22Rv1 (cell line): ENCODE measurements around the gene ARHGEF19.
A peak's percentile ranks its signal among the peaks of the same experiment; 100 is the strongest.

Source experiments
- H3K27ac ChIP-seq: fragments of 450-650 bp; 2 replicates; pipeline ENCODE4 v1.5.1; 2017
- ZFX ChIP-seq: fragments of 450-650 bp; IDR thresholded peaks from 2 replicates; pipeline ENCODE4 v1.6.1; 2017; ENCODE audit warnings: antibody characterized with exemption, borderline replicate concordance
- TF ChIP-seq, protein P1 (sequence below): fragments of 450-650 bp; IDR thresholded peaks from 2 replicates; pipeline ENCODE4 v1.5.1; 2017; ENCODE audit warnings: mild to moderate bottlenecking

Gene ARHGEF19

DNA sequence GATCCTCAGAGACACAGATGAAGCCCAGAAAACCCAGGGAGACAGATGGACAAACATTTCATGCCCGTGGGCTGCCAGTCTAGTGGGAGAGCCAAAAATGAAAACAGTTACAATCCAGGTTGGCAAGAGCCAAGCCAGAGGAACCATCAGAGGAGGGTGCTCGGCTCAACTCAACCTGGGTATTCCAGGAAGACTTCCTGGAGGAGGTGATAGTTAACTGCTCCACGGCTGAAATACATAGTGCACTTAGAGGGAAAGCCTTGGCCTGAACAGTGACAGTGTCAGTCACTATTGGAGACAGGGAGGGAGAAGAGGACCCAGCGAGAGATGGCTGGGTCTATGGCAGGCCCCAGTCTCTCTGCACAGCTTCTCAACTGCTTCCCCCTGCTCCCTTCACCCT is 1.9 kb downstream of the ARHGEF19 start:
- TF ChIP-seq, protein P1, sequence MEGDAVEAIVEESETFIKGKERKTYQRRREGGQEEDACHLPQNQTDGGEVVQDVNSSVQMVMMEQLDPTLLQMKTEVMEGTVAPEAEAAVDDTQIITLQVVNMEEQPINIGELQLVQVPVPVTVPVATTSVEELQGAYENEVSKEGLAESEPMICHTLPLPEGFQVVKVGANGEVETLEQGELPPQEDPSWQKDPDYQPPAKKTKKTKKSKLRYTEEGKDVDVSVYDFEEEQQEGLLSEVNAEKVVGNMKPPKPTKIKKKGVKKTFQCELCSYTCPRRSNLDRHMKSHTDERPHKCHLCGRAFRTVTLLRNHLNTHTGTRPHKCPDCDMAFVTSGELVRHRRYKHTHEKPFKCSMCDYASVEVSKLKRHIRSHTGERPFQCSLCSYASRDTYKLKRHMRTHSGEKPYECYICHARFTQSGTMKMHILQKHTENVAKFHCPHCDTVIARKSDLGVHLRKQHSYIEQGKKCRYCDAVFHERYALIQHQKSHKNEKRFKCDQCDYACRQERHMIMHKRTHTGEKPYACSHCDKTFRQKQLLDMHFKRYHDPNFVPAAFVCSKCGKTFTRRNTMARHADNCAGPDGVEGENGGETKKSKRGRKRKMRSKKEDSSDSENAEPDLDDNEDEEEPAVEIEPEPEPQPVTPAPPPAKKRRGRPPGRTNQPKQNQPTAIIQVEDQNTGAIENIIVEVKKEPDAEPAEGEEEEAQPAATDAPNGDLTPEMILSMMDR, result no peak
- TF ChIP-seq ZFX, result no peak

DNA sequence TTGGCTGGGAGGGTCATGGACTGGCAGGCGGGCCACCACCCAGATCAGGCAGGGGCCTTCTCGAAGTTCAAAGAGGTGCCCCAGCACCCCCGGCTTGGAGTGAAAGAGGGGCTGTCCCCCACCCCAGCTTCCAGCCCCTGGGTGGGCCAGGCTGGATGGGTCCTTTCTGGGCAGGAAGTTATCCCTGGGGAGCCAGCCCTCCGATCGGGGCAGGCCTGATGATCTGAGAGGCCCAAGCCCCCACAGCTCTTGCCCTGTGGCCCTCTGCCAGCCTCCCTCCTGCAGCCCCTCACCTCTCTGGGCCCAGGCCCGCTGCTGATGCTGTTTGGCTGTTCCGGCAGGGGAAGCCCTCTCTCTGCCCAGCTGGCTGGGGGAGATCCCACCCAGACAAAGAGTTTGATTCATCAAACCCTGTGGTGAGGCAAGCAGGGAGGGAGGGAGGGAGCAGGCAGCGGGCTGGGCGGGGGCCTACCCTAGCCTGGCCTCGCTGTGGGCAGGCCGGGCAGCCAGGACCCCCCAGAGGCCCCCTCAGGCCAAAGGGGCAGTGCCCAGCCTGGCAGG is 2.5 kb downstream of the ARHGEF19 start:
- TF ChIP-seq, protein P1, result no peak
- TF ChIP-seq ZFX, result no peak
- H3K27ac ChIP-seq, result no peak overlapping the region

More for the DNA sequence above, 1.9 kb downstream of the ARHGEF19 start:
- no peak overlapping the region for H3K27ac ChIP-seq

DNA sequence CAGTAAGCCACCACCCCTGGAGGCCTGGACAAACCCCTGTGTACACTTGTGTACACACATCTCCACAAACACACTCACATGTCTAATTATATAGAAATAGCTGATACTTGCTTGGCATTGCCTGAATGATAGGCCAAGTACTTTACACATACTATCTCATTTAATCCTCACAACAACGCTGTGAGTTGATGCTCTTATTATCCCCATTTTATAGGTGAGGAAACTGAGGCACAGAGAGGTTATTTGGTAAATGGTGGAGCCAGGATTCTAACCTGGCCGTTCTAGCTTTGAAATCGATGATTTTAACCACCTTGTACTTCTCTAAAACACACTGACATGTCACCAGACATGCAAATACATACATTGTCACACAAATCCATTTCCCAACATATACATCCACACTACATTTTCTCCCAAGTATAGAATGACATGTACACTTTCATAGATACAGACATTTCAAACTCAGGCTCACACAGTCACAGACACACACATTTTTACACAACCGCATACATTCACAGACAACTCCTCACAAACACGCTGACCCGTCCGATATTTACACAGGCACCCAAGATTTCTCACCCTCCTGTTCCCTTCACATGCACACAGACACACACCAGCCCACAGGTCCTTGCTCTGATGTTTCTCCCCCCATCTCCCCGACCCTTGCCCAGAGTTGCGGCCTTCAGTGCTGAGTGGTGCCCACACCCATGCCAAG is 3.2 kb downstream of the ARHGEF19 start:
- H3K27ac ChIP-seq, result no peak overlapping the region
- no peak for TF ChIP-seq ZFX
- TF ChIP-seq, protein P1, result no peak

DNA sequence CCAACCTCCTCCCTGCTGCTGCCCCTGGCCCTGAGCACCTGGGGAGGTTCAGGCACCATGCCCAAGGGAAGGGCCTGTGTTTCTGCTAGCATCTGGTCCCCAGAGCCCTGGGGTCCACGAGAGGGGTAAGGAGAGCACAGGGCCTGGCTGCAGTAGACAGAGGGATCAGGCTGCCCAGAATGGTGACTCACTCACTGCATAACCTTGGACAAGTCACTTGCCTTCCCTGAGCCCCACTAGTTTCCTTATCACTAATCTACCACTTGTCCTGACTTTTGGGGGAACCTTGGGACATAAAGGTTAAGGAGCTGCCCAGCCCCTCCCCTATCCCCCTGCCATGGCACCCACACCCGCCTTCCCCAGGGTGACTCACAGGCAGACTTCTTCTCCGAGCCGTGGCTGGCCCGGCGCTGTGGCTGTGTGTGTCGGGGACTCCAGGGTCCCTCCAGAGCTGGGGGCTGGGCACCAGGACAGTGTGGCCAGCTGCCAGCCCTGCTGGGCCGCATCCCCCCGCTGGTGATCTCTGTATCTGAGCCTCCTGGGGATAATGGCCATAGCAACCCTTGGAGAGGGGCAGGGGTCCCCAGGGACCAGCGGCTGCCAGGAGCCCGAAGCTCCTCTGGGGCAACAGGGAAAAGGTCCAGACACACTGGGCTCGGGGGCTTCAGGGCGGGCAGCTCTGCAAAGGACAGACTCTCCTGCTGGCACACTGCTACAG is 4.0 kb downstream of the ARHGEF19 start:
- H3K27ac ChIP-seq, result no peak overlapping the region
- no peak for TF ChIP-seq ZFX
- TF ChIP-seq, protein P1, result no peak

DNA sequence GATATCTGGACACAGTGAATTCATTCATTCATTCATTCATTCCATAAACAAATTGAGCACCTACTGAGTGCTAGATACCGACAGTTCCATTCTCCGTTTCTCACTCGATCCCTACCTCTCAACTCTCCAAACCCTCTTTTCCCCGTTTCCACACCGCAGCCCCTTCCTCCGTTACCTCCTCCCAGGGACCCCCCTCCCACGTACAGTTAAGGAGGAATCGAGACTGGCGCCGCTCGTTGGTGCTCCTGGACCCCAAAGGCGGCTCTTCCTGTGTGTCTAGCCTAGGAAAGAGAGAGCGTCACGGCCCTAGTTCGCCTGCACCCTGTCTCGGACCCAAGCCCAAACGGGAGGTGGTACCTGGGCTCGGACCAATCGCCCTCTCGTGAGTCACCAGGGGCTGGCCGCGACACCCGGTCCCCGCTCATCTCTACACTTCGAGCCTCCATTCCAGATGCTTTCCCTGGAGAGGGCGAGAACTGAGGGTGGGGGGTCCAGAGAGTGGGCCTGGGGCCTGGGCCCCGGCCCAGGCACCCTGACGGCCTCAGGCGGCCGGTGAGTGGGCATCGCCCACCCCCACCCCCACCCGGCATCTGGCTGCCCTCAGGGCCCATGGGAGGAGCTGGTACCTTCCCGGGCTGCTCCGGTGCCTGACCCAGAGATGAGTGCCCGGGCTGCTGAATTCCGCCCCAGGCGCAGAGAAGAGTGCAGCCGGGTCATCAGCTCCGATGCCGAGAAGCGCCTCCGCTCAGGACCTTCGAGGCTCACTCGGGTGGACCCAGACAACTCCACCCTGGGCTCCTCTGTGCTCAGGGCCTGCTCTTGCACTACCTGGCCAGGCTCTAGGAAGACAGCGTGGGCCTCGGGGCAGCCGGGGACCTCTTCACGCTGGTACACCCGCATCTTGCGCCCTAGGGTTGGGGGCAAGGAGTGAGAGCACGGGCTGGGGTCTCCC is 4.9 kb downstream of the ARHGEF19 start:
- H3K27ac ChIP-seq, result peak overlapping the region; percentile 89
- no peak for TF ChIP-seq ZFX

DNA sequence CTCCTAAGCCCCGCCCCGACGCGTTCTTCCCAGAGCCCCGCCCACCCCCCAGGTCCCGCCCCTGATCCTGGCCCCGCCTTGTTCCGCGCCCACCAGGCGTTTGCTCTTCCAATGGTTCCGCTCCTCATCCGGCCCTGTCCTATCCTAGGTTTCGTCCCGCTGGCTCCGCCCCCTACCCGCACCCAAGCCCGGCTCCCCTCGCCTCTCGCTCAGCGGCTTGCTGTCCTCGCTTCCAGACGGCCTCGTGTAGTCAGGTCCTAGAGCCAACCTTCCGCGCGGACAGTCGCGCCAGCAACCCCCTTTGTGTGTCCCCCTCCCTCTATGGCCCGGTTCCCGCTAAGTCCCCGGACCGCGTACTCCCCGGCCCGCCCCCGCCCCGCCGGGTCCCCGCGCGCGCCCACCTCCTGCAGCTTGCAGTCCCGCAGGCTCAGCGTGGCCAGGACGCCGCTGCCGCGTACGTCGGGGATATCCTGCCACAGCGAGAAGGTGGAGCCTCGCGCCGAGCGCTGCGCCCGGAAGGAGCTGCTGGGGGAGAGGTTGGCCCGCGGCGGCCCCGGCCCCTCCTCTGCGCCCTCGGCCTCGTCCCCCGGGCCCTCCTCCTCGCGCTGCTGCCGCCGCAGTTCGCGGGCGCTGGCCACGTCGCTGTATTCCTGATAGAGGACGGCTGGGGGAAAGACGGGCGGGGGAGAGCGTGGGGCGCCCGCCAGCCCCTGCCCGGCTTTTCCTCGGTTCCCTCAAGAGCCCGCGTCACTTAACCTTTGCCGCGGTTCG is 5.7 kb downstream of the ARHGEF19 start:
- no peak for TF ChIP-seq ZFX
- TF ChIP-seq, protein P1, result peak; percentile 11; the same call in 1 of the 2 replicates
- H3K27ac ChIP-seq, result peak overlapping the region; percentile 89
